GM12878 (cell line): ENCODE data around the gene REL.

Experiments used
- BHLHE40 ChIP-seq, 2 experiments: fragments of 450-650 bp in 1 of 2; IDR thresholded peaks; 2 replicates each; pipeline ENCODE4 v1.6.1; 2011 to 2017; ENCODE audit warnings: low read depth in 2 of 2, borderline replicate concordance in 1 of 2, improper control_type of control experiment in 1 of 2, low read length in 1 of 2, mild to moderate bottlenecking in 1 of 2
- CHD1 ChIP-seq: IDR thresholded peaks from 2 replicates; pipeline ENCODE4 v1.6.1; 2012; ENCODE audit warnings: low read depth, low read length, improper control_type of control experiment
- CHD4 ChIP-seq: fragments of 200-600 bp; sonication (generic); IDR thresholded peaks from 2 replicates; pipeline ENCODE4 v1.6.1; 2016; ENCODE audit warnings: mild to moderate bottlenecking
- EP300 ChIP-seq, 2 experiments: fragments of 150-350 bp in 1 of 2; IDR thresholded peaks; 2 replicates each; pipeline ENCODE4 v1.6.1; 2011 to 2012; ENCODE audit warnings: low read depth in 2 of 2, low read length in 2 of 2, borderline replicate concordance in 1 of 2, improper control_type of control experiment in 1 of 2, inconsistent platforms in 1 of 2; ENCODE audit not compliant: control insufficient read depth in 1 of 2
- IKZF1 ChIP-seq: fragments of 450-650 bp; conservative IDR thresholded peaks from 2 replicates; pipeline ENCODE4 v1.6.1; 2017; ENCODE audit warnings: antibody characterized with exemption, mild to moderate bottlenecking
- POU2F2 ChIP-seq: IDR thresholded peaks from 3 replicates; pipeline ENCODE4 v1.6.1; 2011; ENCODE audit warnings: low read depth, mild to moderate bottlenecking, low read length, borderline replicate concordance
- SMAD1 ChIP-seq: fragments of 450-650 bp; IDR thresholded peaks from 2 replicates; pipeline ENCODE4 v1.6.1; 2018; ENCODE audit warnings: mild to moderate bottlenecking, low read depth; ENCODE audit not compliant: partially characterized antibody
- SUPT20H ChIP-seq: IDR thresholded peaks from 2 replicates; pipeline ENCODE4 v1.6.1; 2011; ENCODE audit warnings: low read depth, mild to moderate bottlenecking, low read length, moderate library complexity, borderline replicate concordance; ENCODE audit not compliant: control insufficient read depth
- YY1 ChIP-seq: IDR thresholded peaks from 2 replicates; pipeline ENCODE4 v1.6.1; 2011; ENCODE audit warnings: low read depth, mild to moderate bottlenecking, low read length
- TF ChIP-seq, protein P1 (sequence below), 3 experiments: IDR thresholded peaks in 2 of 3; conservative IDR thresholded peaks in 1 of 3; 2 replicates each; pipeline ENCODE4 v1.5.1; 2011; ENCODE audit warnings: low read depth in 3 of 3, low read length in 3 of 3, mild to moderate bottlenecking in 3 of 3, control low read depth in 2 of 3, moderate library complexity in 2 of 3, inconsistent platforms in 1 of 3, mixed read lengths in 1 of 3; ENCODE audit not compliant: control insufficient read depth in 2 of 3, insufficient read depth in 1 of 3; ENCODE audit errors: extremely low read depth in 1 of 3
- TF ChIP-seq, protein P2 (sequence below): fragments of 450-650 bp; IDR thresholded peaks from 2 replicates; pipeline ENCODE4 v1.6.1; 2017; ENCODE audit warnings: mild to moderate bottlenecking

DNA sequence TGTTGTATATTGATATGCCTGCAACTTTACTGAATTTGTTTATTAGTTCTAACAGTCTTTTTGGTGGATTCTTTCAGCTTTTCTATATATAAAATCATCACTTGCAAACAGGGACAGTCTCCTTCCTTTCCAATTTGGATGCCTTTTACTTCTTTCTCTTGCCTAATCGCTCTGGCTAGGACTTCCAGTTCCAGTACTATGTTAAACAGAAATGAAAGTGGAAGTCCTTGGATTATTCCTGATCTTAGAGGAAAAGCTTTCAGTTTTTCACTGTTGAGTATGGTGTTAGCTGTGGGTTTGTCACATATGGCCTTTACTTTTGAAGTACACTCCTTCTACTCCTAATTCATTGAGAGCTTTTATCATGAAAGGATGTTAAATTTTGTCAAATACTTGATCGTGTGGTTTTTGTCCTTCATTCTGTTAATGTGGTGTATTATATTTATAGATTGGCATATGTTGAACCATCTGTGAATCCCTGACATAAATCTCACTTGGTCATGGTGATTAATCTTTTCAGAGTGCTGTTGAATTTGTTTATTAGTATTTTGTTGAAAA, 52.9 kb downstream of the REL start:
- no peak for TF ChIP-seq YY1
- TF ChIP-seq, protein P1, sequence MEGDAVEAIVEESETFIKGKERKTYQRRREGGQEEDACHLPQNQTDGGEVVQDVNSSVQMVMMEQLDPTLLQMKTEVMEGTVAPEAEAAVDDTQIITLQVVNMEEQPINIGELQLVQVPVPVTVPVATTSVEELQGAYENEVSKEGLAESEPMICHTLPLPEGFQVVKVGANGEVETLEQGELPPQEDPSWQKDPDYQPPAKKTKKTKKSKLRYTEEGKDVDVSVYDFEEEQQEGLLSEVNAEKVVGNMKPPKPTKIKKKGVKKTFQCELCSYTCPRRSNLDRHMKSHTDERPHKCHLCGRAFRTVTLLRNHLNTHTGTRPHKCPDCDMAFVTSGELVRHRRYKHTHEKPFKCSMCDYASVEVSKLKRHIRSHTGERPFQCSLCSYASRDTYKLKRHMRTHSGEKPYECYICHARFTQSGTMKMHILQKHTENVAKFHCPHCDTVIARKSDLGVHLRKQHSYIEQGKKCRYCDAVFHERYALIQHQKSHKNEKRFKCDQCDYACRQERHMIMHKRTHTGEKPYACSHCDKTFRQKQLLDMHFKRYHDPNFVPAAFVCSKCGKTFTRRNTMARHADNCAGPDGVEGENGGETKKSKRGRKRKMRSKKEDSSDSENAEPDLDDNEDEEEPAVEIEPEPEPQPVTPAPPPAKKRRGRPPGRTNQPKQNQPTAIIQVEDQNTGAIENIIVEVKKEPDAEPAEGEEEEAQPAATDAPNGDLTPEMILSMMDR (IDR thresholded peaks at IDR 0.05 in 2 of 3, conservative IDR thresholded peaks at IDR 0.05 in 1 of 3; ENCODE audit: control insufficient read depth in 2 of 3, extremely low read depth in 1 of 3, insufficient read depth in 1 of 3, low read depth in 3 of 3, low read length in 3 of 3) = no peak
- TF ChIP-seq SUPT20H = no peak
- TF ChIP-seq CHD1 = no peak
- TF ChIP-seq POU2F2 = no peak
- no peak for TF ChIP-seq BHLHE40 (IDR thresholded peaks at IDR 0.05; ENCODE audit: borderline replicate concordance in 1 of 2, low read depth in 2 of 2, low read length in 1 of 2)
- no peak for TF ChIP-seq EP300 (IDR thresholded peaks at IDR 0.05; ENCODE audit: borderline replicate concordance in 1 of 2, control insufficient read depth in 1 of 2, low read depth in 2 of 2, low read length in 2 of 2)
- TF ChIP-seq, protein P2, sequence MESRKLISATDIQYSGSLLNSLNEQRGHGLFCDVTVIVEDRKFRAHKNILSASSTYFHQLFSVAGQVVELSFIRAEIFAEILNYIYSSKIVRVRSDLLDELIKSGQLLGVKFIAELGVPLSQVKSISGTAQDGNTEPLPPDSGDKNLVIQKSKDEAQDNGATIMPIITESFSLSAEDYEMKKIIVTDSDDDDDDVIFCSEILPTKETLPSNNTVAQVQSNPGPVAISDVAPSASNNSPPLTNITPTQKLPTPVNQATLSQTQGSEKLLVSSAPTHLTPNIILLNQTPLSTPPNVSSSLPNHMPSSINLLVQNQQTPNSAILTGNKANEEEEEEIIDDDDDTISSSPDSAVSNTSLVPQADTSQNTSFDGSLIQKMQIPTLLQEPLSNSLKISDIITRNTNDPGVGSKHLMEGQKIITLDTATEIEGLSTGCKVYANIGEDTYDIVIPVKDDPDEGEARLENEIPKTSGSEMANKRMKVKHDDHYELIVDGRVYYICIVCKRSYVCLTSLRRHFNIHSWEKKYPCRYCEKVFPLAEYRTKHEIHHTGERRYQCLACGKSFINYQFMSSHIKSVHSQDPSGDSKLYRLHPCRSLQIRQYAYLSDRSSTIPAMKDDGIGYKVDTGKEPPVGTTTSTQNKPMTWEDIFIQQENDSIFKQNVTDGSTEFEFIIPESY = no peak
- no peak for TF ChIP-seq IKZF1
- no peak for TF ChIP-seq SMAD1
- no peak for TF ChIP-seq CHD4
